Measurements from ENCODE around the gene CMC2. TPM values are rescaled to one million over a fixed set of nuclear protein-coding genes. Genes with fewer than 3 reads are reported as not detected.

Gene CMC2
- total and polyA plus RNA-seq, 2 of the 8 experiments (the other 6 are each of a cell fraction or from before 2014, with no cell fraction given): 66.6 to 116 TPM

DNA sequence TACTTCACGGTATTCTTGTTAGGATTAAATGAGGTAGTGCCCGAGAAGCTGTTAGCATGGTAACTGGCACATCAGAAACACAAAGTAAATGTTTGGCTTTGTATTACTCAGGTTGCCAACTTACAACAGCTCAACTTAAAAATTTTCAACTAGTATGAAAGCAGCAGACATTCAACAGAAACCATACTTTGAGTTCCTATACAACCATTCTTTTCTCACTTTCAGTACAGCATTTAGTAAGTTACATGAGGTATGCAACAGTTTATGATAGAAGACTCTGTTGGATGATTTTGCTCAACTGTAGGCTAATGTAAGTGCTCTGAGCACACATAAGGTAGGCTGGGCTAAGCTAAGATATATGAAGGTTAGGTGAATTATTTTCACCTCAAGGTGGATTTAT is 8.0 kb upstream of the CMC2 start (continued):
- TF ChIP-seq, protein P1, sequence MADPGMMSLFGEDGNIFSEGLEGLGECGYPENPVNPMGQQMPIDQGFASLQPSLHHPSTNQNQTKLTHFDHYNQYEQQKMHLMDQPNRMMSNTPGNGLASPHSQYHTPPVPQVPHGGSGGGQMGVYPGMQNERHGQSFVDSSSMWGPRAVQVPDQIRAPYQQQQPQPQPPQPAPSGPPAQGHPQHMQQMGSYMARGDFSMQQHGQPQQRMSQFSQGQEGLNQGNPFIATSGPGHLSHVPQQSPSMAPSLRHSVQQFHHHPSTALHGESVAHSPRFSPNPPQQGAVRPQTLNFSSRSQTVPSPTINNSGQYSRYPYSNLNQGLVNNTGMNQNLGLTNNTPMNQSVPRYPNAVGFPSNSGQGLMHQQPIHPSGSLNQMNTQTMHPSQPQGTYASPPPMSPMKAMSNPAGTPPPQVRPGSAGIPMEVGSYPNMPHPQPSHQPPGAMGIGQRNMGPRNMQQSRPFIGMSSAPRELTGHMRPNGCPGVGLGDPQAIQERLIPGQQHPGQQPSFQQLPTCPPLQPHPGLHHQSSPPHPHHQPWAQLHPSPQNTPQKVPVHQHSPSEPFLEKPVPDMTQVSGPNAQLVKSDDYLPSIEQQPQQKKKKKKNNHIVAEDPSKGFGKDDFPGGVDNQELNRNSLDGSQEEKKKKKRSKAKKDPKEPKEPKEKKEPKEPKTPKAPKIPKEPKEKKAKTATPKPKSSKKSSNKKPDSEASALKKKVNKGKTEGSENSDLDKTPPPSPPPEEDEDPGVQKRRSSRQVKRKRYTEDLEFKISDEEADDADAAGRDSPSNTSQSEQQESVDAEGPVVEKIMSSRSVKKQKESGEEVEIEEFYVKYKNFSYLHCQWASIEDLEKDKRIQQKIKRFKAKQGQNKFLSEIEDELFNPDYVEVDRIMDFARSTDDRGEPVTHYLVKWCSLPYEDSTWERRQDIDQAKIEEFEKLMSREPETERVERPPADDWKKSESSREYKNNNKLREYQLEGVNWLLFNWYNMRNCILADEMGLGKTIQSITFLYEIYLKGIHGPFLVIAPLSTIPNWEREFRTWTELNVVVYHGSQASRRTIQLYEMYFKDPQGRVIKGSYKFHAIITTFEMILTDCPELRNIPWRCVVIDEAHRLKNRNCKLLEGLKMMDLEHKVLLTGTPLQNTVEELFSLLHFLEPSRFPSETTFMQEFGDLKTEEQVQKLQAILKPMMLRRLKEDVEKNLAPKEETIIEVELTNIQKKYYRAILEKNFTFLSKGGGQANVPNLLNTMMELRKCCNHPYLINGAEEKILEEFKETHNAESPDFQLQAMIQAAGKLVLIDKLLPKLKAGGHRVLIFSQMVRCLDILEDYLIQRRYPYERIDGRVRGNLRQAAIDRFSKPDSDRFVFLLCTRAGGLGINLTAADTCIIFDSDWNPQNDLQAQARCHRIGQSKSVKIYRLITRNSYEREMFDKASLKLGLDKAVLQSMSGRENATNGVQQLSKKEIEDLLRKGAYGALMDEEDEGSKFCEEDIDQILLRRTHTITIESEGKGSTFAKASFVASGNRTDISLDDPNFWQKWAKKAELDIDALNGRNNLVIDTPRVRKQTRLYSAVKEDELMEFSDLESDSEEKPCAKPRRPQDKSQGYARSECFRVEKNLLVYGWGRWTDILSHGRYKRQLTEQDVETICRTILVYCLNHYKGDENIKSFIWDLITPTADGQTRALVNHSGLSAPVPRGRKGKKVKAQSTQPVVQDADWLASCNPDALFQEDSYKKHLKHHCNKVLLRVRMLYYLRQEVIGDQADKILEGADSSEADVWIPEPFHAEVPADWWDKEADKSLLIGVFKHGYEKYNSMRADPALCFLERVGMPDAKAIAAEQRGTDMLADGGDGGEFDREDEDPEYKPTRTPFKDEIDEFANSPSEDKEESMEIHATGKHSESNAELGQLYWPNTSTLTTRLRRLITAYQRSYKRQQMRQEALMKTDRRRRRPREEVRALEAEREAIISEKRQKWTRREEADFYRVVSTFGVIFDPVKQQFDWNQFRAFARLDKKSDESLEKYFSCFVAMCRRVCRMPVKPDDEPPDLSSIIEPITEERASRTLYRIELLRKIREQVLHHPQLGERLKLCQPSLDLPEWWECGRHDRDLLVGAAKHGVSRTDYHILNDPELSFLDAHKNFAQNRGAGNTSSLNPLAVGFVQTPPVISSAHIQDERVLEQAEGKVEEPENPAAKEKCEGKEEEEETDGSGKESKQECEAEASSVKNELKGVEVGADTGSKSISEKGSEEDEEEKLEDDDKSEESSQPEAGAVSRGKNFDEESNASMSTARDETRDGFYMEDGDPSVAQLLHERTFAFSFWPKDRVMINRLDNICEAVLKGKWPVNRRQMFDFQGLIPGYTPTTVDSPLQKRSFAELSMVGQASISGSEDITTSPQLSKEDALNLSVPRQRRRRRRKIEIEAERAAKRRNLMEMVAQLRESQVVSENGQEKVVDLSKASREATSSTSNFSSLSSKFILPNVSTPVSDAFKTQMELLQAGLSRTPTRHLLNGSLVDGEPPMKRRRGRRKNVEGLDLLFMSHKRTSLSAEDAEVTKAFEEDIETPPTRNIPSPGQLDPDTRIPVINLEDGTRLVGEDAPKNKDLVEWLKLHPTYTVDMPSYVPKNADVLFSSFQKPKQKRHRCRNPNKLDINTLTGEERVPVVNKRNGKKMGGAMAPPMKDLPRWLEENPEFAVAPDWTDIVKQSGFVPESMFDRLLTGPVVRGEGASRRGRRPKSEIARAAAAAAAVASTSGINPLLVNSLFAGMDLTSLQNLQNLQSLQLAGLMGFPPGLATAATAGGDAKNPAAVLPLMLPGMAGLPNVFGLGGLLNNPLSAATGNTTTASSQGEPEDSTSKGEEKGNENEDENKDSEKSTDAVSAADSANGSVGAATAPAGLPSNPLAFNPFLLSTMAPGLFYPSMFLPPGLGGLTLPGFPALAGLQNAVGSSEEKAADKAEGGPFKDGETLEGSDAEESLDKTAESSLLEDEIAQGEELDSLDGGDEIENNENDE (IDR thresholded peaks at IDR 0.05; ENCODE audit: insufficient replicate concordance, low read length): no peak
- TF ChIP-seq POU5F1 (IDR thresholded peaks at IDR 0.05; ENCODE audit: low read depth, low read length) (no peak), CBX8 (IDR thresholded peaks at IDR 0.05; ENCODE audit: borderline replicate concordance, low read depth, low read length) (no peak), RBBP5 (IDR thresholded peaks at IDR 0.05; ENCODE audit: borderline replicate concordance, low read depth, low read length) (no peak), FOSL1 (IDR thresholded peaks at IDR 0.05; ENCODE audit: insufficient read depth, low read depth, low read length) (no peak), SRF (IDR thresholded peaks at IDR 0.05; ENCODE audit: low read depth, low read length) (no peak), BCL11A (IDR thresholded peaks at IDR 0.05; ENCODE audit: low read depth in 2 of 2, low read length in 2 of 2) (no peak)
